22Rv1 (cell line): ENCODE data around the gene ATP23.

Experiments used
- H3K27ac ChIP-seq: fragments of 450-650 bp; 2 replicates; pipeline ENCODE4 v1.5.1; 2017
- ZFX ChIP-seq: fragments of 450-650 bp; IDR thresholded peaks from 2 replicates; pipeline ENCODE4 v1.6.1; 2017; ENCODE audit warnings: antibody characterized with exemption, borderline replicate concordance
- TF ChIP-seq, protein P1 (sequence below): fragments of 450-650 bp; IDR thresholded peaks from 2 replicates; pipeline ENCODE4 v1.5.1; 2017; ENCODE audit warnings: mild to moderate bottlenecking

ATP23 gene

DNA sequence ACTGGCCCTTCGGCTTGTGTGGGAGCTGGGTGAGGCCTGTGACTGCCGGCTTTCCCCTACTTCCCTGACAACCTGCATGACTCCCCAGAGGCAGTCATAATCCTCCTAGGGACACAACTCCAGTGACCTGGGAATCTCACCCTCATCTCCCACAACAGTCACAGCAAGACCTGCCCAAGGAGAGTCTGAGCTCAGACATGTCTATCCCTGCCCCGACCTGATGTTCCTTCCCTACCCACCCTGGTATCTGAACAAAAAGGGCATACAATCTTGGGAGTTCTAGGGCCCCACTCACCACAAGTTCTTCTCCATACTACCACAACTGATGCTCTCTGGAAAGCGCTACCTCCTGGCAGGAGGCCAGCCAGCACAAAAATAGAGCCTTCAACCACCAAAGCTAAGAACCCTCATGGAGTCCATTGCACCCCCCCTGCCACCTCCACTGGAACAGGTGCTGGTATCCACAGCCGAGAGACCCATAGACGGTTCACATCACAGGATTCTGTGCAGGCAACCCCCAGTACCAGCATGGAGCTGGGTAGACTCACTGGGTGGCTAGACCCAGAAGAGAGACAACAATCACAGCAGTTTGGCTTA lies 16.8 kb downstream of the ATP23 start:
- H3K27ac ChIP-seq, result no peak overlapping the region
- TF ChIP-seq, protein P1, sequence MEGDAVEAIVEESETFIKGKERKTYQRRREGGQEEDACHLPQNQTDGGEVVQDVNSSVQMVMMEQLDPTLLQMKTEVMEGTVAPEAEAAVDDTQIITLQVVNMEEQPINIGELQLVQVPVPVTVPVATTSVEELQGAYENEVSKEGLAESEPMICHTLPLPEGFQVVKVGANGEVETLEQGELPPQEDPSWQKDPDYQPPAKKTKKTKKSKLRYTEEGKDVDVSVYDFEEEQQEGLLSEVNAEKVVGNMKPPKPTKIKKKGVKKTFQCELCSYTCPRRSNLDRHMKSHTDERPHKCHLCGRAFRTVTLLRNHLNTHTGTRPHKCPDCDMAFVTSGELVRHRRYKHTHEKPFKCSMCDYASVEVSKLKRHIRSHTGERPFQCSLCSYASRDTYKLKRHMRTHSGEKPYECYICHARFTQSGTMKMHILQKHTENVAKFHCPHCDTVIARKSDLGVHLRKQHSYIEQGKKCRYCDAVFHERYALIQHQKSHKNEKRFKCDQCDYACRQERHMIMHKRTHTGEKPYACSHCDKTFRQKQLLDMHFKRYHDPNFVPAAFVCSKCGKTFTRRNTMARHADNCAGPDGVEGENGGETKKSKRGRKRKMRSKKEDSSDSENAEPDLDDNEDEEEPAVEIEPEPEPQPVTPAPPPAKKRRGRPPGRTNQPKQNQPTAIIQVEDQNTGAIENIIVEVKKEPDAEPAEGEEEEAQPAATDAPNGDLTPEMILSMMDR, result no peak
- TF ChIP-seq ZFX, result no peak

DNA sequence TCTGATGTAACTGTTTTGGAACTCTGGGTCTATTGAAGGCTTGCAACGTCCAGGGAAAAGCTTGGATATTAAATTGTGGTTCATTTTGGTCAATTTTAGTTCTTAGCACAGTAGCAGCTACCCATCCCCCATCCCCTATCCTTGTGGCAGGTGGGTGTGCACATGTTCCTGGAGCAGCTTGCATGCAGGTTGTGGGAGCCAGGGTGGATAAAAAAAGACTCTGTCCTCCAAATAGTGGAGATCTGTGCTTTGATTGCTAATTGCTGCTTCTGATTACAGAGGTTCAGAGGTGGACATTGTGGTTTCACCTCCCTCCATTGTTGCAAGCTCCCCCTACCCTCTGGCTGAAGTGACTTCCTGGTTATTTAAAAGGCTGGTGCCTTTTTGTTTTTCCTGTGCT lies 23.1 kb downstream of the ATP23 start:
- no peak for TF ChIP-seq ZFX
- TF ChIP-seq, protein P1, result no peak
- H3K27ac ChIP-seq, result no peak overlapping the region

GRCh38 chr12:57965766-57966165 lies 24.4 kb downstream of the ATP23 start:
- no peak for TF ChIP-seq ZFX
- TF ChIP-seq, protein P1, result no peak
- no peak overlapping the region for H3K27ac ChIP-seq

DNA sequence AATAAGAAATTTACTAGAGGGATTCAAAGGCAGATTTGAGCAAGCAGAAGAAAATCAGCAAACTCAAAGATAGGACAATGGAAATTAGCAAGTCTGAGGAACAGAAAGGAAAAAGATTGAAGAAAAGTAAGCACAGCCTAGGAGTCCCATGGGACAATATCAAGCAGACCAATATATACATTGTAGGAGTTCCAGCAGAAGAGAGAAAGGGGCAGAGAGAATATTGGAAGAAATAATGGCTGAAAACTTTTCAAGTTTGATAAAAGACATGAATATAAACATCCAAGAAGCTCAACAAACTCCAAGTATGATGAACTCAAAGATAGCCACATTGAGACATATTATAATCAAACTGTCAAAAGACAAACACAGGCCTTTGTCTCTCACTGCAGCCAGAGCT lies 25.2 kb downstream of the ATP23 start:
- no peak overlapping the region for H3K27ac ChIP-seq
- TF ChIP-seq ZFX, result no peak
- TF ChIP-seq, protein P1, result no peak

DNA sequence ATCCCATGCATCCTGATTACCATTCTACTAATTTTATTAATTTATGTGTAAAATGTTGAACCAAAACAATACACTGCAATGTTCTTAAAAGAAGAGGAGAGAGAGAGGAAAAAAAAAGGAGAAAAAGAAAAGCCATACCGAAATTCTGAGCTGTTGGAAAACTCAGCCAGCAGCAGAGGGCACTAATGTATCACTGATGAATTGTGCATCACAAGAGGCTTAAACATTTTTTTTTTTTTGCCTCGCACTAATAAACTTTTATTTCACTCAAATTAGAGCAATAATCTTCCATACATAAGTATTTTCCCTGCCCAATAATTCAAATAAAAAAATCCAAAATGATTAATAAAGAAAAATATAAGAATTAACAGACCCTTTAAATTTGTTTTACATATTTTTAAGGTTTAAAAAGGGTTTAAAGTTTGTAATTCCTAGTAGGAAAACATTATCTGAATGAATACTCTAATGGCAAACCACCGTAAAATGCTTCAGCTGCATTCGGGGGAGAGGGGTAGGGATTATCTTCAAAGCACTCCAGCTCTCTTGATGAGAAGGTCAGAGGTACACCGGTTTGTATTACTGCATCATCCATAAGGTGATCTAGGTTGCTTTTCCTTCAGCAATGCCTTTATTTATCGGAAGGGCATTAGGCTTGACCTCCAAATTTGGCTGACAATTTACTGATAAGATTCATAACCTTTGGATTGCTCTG lies 41.9 kb downstream of the ATP23 start:
- no peak for TF ChIP-seq ZFX
- TF ChIP-seq, protein P1, result peak; percentile 93
- H3K27ac ChIP-seq, result no peak overlapping the region

GRCh38 chr12:57983858-57984505 lies 42.6 kb downstream of the ATP23 start:
- TF ChIP-seq ZFX, result no peak
- TF ChIP-seq, protein P1, result no peak
- no peak overlapping the region for H3K27ac ChIP-seq

DNA sequence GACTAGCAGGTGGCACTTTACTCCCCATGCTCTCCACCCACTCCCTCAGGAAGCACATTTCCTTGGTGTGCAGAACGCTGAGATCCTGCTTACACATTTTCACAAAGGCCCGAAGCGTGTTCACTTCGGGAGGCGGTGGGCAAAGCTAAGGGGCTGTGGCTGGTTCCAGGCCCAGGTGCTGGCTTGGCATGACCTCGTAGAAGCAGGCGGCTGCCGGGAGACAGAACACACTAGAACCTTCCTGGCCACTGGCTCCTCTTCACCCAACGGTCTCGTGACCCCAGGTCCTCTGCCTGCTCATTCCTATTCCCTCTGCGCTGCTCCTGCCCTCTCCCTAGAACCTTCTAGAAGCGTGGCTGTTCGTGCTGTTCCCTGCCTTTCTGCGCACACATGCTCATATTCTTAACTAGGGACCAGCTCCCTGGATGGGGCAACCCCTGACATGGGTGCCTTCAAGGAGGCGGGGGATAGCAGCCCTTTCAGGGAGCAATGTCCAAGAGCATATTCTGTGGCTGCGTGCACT lies 43.3 kb downstream of the ATP23 start:
- no peak overlapping the region for H3K27ac ChIP-seq
- TF ChIP-seq ZFX, result no peak
- TF ChIP-seq, protein P1, result no peak
